GM13977 (cell line): ENCODE measurements around the gene RARA.
"Not testable (repeated sequence)": the region's sequence is repeated elsewhere in the genome, so short reads cannot be mapped to it uniquely, and the experiment has no call there.

Experiments
- DNase-seq: peaks from one replicate; pipeline ENCODE4 v3.0.0; 2012; ENCODE audit warnings: low spot score
- CTCF ChIP-seq: IDR thresholded peaks from 2 replicates; pipeline ENCODE4 v1.5.1; 2012; ENCODE audit warnings: mild to moderate bottlenecking, control low read depth; ENCODE audit not compliant: insufficient read depth; ENCODE audit errors: extremely low read depth, missing control alignments
- in situ Hi-C: fragments of 300-500 bp; cut with MboI; formaldehyde crosslinking; loops from one replicate; pipeline ENCODE4 v1.12.0; 2022; ENCODE audit warnings: low sequenced_read_pairs, low pct_unique_long_range_greater_than_20kb, mixed read lengths, inconsistent platforms; ENCODE audit not compliant: unreplicated experiment

RARA gene

GRCh38 chr17:40366861-40367518, 58.0 kb downstream of the RARA start:
- DNase-seq: no peak
- in situ Hi-C loops: loop anchor here (10.0 kb wide), 1 partner anchor 168 kb away; no protein-coding TSS in a partner anchor

DNA sequence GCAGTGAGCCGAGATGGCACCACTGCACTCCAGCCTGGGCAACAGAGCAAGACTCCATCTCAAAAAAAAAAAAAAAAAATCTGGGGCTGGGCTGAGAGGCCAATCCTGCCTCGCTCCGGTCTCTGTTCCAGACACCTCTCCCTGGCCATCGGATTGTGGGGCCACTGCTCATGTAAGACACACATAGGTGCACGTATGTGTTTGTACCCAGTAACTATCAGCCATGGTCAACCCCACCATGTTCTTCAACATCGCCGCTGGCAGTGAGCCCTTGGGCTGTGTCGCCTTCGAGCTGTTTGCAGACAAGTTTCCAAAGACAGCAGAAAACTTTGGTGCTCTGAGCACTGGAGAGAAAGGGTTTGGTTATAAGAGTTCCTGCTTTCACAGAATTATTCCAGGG, 58.7 kb downstream of the RARA start:
- DNase-seq: not testable (repeated sequence)
- in situ Hi-C loops: loop anchor here (10.0 kb wide), 1 partner anchor 167 kb away; no protein-coding TSS in a partner anchor

More at GRCh38 chr17:40366861-40367518, 58.0 kb downstream of the RARA start:
- no peak for TF ChIP-seq CTCF

DNA sequence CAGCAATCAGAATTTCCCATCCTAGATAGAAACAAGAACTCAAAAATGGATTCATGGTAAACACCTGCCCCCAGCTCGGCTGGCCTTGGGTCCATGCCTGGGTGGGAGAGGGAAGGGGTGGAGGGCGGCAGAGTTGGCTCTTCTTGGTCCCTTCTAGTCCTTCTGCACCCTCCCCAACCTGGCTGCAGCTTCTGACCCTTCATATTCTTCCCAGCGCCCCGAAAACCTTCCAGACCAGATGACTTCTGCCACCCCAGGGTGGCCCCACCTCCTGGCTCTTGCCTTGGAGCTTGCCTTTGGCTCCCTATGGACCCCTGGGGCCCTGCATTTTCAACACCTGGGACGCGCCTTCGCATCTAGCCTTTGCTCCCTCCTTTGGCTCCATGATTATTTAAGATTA, 60.9 kb downstream of the RARA start:
- DNase-seq: no peak
- no peak for TF ChIP-seq CTCF
- in situ Hi-C loops: loop anchor here (10.0 kb wide), 1 partner anchor 165 kb away; no protein-coding TSS in a partner anchor

DNA sequence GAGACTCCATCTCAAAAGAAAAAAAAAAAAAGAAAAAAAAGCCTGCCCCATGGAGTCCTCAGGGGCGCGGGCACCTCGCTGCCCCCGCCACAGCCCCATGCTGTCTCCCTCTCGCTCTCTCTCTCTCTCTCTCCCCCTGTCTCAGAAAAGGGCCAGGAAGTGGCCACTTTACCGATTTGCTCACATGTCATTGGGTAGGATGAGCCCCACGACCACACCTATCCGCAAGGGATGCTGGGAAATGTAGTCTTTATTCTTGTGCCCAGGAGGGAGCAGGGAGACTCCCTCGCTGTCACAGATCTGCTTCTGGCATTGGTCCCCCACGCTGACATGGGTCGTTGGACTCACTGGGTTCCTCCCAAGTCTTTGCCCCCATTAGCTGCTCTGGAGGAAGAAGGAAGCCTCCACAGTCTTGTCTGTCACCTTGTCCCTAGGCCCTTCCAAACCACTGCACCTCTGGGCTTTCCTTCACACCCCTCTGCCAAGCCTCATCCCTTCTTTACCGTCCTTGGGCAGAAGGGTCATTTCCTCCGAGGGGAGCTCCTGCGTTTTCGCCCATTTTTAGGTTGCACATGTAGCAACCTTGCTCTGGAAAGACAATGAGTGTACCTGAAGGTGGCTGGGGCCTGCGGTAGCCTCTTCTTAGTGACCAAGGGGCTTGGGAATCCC, 62.4 kb downstream of the RARA start:
- TF ChIP-seq CTCF: no peak
- peak; percentile 45 for DNase-seq
- in situ Hi-C loops: no loop called here

DNA sequence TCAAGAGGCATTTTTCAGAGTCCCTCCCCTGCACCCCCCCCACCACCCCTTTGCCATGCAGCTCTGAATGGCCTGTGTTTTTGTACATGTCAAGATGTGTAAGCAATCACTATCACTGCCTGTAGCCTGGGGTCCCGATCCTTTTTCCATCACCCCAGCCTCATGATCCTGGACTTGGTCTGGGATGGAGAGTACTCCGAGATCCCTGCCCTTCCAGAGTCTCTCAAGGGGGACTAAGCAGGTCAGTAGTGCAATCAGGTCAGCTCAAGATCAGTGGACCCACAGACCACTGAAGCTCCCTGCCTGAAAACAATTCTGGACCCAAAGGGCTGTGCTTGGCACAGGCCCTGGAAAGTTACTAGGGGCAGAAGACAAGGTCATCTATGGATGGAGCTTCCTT, 63.1 kb downstream of the RARA start:
- DNase-seq: no peak
- in situ Hi-C loops: no loop called here
- TF ChIP-seq CTCF: no peak

- in situ Hi-C loops, DNase-seq: not testable (repeated sequence)
Measured at GRCh38 chr17:40372644-40373043, 63.7 kb downstream of the RARA start.

DNA sequence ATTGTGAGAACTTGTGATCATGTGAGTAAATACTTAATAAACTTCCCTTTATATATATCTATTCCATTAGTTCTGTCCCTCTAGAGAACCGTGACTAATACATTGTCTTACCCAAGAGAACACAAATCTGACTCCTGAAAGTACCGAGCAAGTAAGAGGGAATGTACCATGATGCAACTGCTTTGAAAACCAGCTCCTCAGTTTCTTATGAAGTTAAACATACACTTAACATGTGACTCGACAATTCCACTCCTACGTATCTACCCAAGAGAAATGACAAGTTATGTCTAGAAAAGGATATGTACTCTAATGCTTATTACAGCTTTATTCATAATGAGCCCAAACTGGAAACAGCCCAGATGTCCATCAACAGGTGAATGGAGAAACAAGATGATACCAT, 64.3 kb downstream of the RARA start:
- DNase-seq: no peak
- in situ Hi-C loops: no loop called here
- TF ChIP-seq CTCF: no peak
